Renal pelvis (tissue), 4 donors: ENCODE results near the gene MICALL2. TPM values are rescaled to one million over a fixed set of nuclear protein-coding genes. Genes with fewer than 3 reads are reported as not detected.

Experiments used
- DNase-seq: peaks from one replicate; pipeline ENCODE4 v3.0.0-alpha.2; 2013
- polyA plus RNA-seq, 3 donors: library from polyadenylated mRNA; unstranded; fragments of 120-200 nt; gene quantifications; one replicate each; pipeline ENCODE4 v1.2.1, GENCODE V29; 2013; ENCODE audit not compliant: insufficient read length in 3 of 3

The MICALL2 gene
- polyA plus RNA-seq, 3 donors, result 9.6 to 13.7 (median 10.6) TPM

DNA sequence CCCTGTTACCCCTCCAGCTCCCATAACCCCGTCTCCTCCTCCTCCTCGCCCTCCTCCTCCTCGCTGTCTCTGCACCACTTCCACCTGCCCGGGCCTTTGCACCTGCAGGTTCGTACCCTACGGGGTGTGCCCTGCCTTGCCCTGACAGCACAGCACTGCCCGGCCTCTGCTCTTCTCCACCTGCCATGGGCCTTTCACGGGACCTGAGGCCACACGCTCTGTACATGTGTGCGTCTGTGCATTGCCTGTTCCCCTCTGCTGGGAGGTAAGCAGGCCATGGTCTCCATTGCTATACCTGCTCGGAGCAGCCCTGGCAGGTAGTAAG is 40.0 kb downstream of the MICALL2 start:
- DNase-seq, result no peak

DNA sequence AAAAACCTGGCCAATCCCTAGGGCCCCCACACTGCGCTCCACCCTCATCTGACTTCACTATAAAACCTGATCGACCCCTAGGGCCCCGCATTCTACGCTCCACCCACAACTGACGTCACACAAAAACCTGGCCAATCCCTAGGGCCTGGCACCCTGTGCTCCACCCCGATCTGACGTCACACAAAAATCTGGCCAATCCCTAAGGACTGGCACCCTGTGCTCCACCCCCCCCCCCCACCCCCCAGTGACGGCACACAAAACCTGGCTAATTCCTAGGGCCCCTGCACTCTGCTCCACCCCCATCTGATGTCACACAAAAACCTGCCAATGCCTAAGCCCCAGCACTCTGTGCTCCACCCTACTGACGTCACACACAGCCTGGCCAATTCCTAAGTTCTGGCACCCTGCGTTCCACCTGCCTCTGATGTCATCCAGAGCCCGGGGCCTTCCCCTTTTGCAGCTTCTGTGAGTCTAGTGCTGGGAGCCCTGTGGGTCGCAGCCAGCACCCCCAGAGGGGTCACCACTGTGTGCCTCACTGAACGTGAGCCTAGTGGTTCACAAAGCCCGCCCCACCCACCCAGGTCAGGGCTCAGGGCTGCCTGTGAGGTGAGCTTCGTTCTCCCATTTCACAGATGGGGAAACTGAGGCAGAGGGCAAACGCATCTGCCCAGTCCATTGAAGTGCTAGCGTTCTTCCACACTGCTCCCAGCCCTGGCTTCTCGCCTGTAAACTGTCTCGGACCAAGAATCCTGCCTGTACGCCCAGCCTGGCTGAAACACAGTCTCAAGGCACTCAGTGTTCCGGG is 40.6 kb downstream of the MICALL2 start:
- peak; percentile 21 for DNase-seq

DNA sequence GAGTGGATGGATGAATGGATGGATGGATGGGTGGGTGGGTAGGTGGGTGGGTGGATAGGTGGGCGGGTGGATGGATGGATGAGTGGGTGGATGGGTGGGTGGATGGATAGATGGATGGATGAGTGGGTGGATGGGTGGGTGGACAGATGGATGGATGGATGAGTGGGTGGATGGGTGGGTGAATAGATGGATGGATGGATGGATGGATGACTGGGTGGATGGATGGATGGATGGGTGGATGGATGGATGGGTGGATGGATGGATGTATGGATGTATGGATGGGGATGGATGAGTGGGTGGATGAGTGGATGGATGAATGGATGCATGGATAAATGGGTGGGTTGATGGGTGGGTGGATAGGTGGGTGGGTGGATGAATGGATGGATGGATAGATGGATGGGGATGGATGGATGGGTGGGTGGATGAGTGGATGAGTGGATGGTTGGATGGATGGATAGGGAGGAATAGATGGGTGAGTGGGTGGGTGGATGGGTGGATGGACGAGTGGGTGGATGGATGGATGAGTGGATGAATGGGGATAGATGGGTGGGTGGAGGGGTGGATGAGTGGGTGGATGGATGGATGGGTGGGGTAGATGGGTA is 43.8 kb downstream of the MICALL2 start:
- DNase-seq, result no peak

DNA sequence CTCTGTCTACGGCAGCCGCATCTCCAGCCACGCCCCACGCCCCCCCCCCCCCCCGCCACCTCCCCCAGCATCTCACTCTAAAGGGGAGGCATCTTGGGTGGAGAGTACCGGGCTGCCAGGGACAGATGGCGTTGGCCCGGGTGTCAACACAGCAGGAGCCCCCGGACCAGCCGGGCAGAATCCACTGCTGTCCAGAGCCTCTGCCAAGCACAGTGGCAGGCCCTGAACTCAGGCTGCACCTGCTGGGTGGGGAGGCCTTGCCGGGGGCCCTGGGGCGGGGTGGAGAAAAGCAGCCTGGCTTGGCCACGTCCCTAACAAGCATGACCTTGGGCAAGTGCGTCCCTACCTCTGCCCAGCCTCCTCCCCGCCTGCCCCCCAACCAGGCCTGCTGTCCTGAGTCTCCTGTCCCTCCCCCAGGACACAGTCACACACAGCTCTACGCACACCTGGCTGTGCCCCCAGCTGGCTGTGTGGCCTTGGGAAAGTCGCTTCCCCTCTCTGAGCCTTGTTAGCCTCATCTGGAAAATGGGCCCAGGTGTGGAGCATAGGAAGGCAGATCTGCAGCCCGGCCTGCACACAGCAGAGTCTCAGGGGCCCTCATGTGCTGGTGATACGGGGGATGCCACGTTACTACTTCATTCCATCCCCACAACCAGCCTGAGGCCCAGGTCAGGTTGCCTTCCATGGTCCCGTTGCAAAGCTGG is 45.2 kb downstream of the MICALL2 start:
- DNase-seq, result no peak

DNA sequence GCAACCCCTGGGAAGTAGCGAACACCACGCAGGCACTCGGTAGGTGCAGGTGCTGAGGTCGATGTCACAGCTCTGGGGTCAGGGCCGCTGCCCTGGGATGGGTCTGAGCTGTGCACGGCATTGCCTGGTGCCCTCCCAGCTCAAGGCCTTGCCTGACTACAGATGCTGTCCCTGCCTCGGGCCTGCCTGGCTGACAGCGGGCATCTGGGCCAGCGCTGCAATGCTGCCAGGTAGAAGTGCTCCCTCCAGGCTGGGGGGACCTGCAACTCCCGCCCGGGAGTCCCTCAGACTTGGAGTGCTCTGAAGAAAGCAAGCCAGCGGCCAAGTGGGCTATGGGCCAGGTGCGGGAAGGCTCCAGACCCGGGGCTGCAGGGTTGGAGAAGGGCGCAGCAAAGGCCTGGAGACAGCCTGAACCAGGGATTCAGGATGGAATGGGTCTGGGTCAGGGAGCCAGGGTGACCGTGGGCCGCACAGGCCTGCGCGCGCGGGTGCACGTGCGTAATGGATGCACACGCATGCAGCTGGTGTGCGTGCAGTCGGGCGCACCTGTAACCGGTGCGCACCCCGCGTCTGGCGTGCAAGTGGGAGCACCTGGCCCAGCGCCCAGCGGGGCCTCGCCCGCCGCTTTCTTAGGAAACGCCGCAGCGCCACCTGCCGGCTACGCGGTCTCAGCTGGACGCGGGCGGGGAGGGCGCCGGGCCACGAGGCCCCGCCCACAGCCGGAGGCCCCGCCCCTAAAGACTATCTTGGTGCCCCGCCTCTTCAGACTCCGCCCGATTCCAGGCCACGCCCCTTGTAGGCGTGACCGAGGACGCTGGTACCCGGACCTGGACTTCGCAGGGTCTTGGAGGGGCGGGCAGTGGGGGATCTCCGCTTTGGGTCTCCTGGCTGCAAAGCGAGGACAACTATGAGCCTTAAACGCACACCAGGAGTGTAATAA is 46.7 kb downstream of the MICALL2 start:
- DNase-seq, result peak; percentile 86

DNA sequence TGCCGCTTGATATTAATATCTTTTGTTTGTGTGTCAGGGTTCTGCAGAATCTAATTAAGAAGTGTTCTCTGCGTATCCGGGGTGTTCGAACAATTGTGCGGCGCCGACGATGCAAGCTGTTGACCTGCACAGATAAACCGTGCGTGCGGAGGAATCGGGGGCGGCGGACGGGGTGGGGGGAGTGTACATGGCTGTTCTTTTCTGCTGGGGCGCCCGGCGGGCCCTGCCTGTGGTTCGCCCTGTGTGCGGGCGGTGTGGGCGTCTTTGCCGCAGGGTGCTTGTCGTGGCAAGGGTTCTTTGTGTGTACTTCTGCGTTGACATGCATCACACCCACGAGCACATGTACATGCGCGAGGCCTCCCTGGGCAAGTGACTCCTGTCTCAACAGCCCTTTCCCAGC is 47.9 kb downstream of the MICALL2 start:
- DNase-seq, result no peak

DNA sequence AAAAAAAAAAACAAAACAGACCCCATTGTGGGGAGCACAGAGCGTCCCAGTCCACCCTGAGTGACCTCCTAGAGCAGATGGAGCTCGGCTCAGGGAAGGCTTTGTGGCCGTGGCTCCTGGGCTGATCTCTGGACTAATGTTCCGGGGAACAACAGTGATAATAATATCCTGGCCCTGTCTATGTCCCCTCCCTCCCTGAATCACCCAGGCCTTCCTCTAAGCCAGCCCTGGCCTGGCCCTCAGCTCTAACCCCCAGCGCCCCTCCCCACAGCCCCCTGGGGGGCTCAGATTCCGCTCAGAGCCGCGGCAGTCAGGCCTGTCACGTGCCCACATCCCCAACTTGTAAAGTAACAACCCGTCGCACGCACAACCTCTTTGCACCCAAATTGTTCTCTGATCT is 48.3 kb downstream of the MICALL2 start:
- DNase-seq, result no peak

DNA sequence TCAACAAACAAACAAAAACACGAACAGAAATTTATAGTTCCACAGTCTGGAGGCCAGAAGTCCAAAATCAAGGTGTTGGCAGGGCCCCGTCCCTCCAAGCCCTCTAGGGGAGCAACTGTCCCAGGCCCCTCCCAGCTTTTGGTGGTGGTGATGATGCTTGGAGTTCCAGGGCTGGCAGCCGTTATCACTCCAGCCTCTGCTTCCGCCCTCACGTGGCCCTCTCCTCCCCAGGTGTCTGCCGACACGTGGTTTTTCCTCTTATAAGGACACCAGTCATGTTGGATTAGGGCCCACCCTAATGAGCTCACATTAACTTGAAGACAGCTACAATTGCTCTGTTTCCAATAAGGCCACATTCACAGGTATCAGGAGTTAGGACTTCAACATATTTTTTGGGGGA is 49.7 kb downstream of the MICALL2 start:
- no peak for DNase-seq

DNA sequence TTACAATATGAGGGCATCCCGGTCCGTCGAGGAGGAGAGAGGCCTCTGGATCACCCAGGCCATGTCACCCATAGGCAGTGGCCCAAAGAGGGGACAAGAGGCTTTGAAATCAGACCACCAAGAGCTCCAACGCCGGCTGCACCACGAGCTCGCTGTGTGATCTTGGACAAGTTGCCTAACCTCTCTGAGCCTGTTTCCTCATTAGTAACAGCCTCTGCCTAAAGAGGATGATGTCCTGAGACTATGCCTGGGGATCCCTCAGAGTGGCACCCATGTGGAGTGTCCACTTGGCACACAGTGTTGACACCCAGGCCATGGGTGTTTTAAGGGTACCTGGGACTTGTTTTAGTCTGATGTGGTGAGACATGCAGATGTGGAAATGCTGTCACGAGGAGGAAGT is 50.8 kb downstream of the MICALL2 start:
- no peak for DNase-seq

DNA sequence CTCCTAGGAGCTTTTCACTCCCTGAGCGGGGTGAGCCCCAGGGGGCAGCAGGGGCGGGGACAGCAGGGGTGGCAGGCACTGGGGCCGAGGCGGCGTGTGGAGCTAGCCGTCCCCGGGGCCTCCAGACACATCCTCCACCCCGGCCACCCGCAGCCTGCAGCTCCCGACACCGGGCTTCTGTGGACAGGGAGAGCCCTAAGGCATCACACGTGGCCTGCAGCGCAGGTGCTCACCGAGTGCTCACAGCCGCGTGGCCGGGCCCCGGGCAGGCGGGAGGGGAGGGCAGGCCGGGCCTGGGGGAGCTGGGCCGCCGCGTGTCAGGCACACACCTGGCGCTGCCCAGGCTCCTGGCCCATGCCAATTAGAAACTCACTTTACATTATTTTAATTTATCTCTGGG is 51.4 kb downstream of the MICALL2 start:
- no peak for DNase-seq

DNA sequence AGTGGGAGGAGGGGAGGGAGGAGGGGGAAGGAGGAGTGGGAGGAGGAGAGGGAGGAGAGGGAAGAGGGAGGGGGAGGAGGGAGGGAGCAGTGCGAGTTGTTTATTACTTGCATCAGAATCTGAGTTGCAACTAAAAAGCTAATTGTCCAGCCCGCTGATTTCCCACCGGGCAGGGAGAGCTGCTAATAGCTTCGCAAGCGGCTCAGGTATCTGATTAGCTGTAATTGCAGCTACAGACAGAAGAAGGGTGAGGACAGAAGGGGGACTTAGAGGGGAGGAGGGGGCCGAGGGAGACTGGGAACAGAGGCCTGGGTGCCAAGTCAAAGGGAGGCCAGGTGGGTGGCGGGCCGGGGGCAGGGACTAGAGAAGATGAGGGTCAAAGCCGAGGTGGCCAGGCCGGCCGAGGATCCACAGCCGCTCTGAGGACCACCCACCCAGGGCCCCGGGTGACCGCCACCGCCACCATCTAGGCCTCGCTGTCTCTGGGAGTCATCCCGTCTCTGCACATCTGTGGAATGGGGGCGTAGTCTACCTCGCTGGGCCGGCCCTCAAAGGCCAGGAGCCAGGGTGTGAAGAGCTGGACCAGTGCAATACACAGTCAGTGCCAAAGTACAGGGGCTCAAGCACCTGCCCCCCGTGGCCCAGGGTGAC is 54.2 kb downstream of the MICALL2 start:
- no peak for DNase-seq

DNA sequence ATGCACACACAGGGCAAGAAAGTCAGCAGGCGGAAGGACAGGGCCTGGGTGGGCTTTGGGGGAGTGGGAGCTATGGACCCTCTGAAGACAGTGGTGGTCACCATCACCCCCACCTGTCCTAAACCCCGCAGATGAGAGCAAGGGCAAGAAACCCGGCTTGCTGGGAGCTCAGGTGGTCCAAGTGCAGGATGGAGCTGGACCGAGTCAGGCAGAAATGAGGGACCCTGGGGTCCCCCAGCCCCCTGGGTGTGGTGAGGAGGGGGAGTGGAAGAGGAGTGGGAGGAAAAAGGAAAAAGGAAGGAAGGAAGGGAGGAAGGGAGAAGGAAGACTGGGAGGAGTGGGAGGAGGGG is 54.8 kb downstream of the MICALL2 start:
- no peak for DNase-seq

DNA sequence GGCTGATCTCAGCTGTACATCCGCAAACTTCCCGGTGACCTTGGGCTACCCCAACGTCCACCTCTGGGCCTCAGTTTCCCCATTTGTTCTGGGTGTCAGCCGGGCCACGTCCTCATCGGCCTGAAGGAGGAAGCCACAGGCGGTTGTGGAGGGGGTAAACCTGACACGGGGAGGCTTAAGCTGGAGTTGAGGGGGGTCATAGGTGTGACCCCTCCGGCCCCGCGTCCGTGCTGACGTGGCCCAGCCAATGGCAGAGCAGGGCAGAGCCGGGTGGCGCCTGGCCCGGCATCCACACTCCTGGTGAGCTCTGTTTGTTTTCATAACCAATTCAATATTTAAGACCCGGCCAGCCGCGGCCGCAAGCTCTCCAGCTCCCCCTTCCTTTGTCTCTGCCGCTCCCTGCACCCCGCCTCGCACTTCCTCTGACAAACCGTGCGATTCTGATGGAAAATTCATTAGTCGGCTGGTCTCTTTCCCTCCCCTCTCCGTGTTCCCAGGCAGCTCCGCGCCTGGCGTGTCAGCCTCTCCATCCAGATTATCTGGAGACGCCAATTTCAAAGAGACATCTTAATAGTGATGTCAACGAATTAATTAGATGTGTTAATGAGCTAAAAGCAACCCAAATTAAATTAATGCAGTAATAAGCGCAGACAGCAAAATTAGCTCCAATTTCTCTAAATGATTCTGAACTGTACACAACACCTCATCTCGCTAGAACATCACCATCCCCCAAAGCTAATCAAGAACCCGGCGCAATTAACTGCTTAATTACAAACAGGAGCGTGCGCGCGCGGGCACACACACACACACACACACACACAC is 55.4 kb downstream of the MICALL2 start:
- DNase-seq, result peak; percentile 71

DNA sequence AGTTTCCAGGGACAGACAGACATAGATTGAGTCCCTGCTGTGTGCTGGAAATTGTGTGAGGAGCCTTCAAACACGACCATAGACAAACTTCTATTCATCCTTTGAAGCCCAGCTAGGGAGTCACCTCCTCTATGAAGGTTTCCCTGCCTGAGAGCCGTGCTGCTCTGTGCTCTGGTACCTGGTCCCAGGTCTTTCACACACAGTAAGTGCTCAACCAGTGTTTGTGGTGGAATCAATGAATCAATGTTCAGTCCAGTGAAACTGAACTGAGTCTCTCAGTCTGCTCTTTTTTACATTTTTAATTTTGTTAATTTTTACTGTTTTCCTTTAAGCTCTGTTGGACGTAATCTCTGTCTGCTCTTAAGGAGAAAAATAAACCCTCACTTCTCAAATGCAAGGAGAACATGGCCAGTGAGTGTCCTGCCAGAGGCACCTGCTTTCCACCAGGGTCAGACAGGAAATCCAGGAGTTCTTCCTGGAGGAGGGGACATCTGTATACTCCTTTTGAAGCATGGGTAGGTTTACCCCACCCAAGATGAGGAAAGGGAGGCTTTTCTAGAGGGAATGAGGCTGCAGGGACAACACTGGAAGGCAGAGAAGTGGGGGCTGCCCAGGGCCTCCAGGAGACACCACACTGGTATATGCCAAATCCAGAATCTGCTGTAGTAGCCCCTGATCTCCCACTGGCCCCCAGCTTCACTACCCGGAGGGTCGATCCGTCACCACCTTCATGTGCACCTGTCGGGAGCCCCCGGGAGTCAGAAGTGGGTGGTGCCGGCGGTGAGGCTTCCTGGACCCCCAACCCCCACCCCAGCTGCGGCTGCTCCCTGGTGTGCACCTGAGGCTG is 56.3 kb downstream of the MICALL2 start:
- DNase-seq, result no peak

DNA sequence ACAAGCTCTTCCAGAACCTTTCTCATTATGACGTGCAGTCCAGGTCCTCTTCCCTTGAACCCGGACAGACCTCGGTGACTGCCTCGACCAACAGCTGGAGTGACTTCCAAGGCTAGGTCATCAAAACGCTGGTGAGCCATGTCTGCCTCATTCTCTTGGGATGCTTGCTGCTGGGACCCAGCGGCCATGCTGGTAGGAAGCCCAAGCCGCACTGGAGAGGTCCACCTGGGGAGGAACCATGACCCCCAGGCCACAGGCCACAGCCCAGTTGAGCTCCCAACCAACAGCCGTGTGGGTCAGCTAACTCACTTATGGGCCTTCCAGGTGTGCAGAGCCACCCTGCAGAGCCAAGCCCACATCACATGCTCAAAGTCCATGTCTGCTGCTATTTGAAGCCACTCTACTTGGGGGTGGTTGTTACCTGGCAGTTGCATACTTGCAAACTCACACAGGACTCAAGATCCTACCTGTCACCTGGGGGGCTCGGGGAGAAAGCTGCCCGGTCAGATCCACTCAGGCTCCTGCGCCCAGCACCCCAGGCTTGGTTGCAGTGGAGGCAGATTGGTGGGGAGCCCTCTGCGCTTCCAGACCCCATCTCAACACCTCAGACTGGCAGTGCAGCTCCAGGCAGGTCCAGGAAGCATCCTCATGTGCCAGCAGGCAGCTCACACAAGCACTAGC is 57.0 kb downstream of the MICALL2 start:
- DNase-seq, result no peak

DNA sequence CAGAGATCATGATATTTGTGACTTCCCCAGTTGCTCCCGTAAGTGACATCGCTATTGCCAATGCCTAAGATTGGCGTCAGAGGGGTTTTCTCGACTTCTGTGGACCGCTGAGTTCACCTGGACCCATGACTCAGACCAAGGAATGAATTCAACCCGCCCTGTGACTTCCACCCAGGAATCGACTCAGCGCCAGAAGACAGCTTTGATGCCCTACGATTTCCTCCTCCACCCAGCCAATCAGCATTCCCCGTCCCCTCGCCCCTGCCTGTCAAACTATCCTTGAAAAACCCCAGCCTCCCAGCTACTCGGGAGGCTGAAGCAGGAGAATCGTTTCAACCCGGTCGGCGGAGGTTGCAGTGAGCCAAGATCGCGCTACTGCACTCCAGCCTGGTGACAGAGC is 58.3 kb downstream of the MICALL2 start:
- no peak for DNase-seq

DNA sequence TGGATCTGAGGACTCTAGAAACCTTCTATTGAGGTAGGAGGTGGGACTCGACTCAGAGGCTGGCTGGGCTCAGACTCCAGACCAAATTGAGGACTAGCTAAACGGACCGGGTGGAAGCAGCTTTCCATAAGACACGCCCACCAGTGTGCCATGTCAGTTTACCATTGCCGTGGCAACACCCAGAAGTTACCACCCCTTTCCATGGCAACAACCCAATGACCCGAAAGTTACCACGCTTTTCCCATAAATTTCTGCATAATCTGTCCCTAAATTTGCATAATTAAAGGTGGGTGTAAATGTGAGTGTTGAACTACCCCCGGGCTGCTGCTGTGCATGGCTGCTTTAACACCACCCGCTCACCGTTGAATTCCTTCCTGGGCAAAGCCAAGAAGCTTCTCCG is 58.9 kb downstream of the MICALL2 start:
- peak; percentile 22 for DNase-seq

DNA sequence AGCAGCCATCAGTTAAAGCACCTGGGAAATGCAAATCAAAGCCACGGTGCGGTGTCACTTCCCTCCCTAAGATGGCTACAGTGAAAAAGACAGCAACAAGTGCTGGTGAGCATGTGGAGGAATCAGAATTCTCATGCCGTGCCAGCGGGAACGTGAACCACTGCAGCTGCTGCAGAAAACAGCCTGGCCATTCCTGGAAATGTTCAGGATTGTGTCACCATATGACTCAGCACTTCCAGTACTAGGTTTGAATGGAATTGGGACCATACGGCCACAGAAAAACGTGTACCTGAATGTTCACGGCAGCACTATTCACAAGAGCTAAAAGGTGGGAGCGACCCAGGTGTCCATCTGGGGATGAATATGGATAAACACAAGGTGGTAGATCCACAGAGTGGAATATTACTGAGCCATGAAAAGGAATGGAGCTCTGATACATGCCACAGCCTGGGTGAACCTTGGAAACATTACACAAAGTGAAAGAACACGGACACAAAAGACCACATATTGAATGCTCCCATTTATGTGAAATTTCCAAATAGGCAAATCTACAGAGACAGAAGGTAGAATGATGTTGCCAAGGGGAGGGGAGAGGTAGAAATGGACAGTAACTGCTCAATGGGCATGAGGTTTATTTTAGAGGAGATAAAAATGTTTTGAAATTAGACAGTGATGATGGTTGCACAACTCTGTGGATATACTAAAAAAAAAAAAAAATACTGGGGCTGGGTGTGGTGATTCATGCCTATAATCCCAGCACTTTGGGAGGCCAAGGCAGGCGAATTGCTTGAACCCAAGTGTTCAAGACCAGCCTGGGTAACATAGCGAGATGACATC is 61.6 kb downstream of the MICALL2 start:
- no peak for DNase-seq
